K562 (cell line): ENCODE data around the gene PRSS57. TPM values are rescaled to one million over a fixed set of nuclear protein-coding genes. Genes with fewer than 3 reads are reported as not detected.

Experiments used
- MEIS2 ChIP-seq: fragments of 450-650 bp; IDR thresholded peaks from 2 replicates; pipeline ENCODE4 v1.6.1; 2014; ENCODE audit warnings: mild to moderate bottlenecking; ENCODE audit not compliant: partially characterized antibody
- NCOA2 ChIP-seq, 2 experiments: fragments of 450-650 bp; IDR thresholded peaks; 2 replicates each; pipeline ENCODE4 v1.6.1; 2018; ENCODE audit warnings: mild to moderate bottlenecking in 2 of 2, moderate library complexity in 1 of 2; ENCODE audit not compliant: partially characterized antibody in 2 of 2
- PHB2 ChIP-seq: fragments of 450-650 bp; IDR thresholded peaks from 2 replicates; pipeline ENCODE4 v1.6.1; 2017; ENCODE audit warnings: low read depth
- RBFOX2 ChIP-seq: fragments of 200-400 bp; formaldehyde crosslinking; IDR thresholded peaks from 2 replicates; pipeline ENCODE4 v1.6.1; 2017; ENCODE audit warnings: low read depth, mild to moderate bottlenecking, low read length, moderate library complexity
- REST ChIP-seq, 2 experiments: fragments of 450-650 bp; formaldehyde crosslinking in 1 of 2; IDR thresholded peaks; 2 replicates each; pipeline versions ENCODE4 v1.4.0 to v1.6.1; 2014 to 2020; ENCODE audit warnings: mild to moderate bottlenecking in 2 of 2, borderline replicate concordance in 1 of 2, low read depth in 1 of 2
- SFPQ ChIP-seq: fragments of 200-400 bp; formaldehyde crosslinking; IDR thresholded peaks from 2 replicates; pipeline ENCODE4 v1.6.1; 2017; ENCODE audit warnings: mild to moderate bottlenecking, low read depth, low read length, moderate library complexity
- SREBF1 ChIP-seq: fragments of 150-350 bp; IDR thresholded peaks from 2 replicates; pipeline ENCODE4 v1.6.1; 2014; ENCODE audit warnings: antibody characterized with exemption, low read depth, low read length, borderline replicate concordance
- THRAP3 ChIP-seq: fragments of 450-650 bp; IDR thresholded peaks from 2 replicates; pipeline ENCODE4 v1.6.1; 2016; ENCODE audit warnings: mild to moderate bottlenecking, inconsistent platforms, borderline replicate concordance
- XRCC3 ChIP-seq: fragments of 450-650 bp; IDR thresholded peaks from 2 replicates; pipeline ENCODE4 v1.6.1; 2017; ENCODE audit warnings: mild to moderate bottlenecking, moderate library complexity
- polyA plus RNA-seq, 8 experiments: library from polyadenylated mRNA; depleted of rRNA in 4 of 8; stranded (reverse) in 5 of 8; unstranded in 3 of 8; fragments of >200 nt; fragmentation: Nextera tagmentation in 2 of 8; fragmentation: Illumina TruSeq in 1 of 8; extraction: Ambion mirVana in 2 of 8; extraction: Trizol in 1 of 8; gene quantifications; 2 replicates each; pipeline versions ENCODE4 v1.2.1 to v1.2.3, GENCODE V29; 2011 to 2014; ENCODE audit warnings: inconsistent platforms in 1 of 8, missing spikeins in 1 of 8
- total RNA-seq, 7 experiments: library from RNA; depleted of rRNA in 6 of 7; stranded (reverse); fragments of >200 nt in 6 of 7; fragmentation: Illumina TruSeq in 2 of 7; extraction: Trizol in 2 of 7; gene quantifications; 2 replicates each; pipeline versions ENCODE4 v1.2.1 to v1.2.3, GENCODE V29; 2011 to 2021; ENCODE audit warnings: low replicate concordance in 1 of 7
- TF ChIP-seq, protein P1 (sequence below), 3 experiments: fragments of 200-800 bp in 1 of 3; sonication (Bioruptor generic) in 1 of 3; sonication (generic) in 1 of 3; formaldehyde crosslinking in 1 of 3; IDR thresholded peaks; 2 replicates each; pipeline versions ENCODE4 v1.6.1 to v1.8.0; 2016 to 2022; ENCODE audit warnings: mild to moderate bottlenecking in 2 of 3, missing compliant biosample characterization in 2 of 3, missing genetic modification characterization in 2 of 3, missing genetic modification reagents in 1 of 3
- TF ChIP-seq, protein P2 (sequence below), 2 experiments: IDR thresholded peaks; 2 replicates each; pipeline ENCODE4 v1.6.1; 2012; ENCODE audit warnings: improper control_type of control experiment in 2 of 2, low read depth in 2 of 2, low read length in 2 of 2, borderline replicate concordance in 1 of 2

PRSS57 gene
- total and polyA plus RNA-seq, 9 of the 15 experiments (the other 6 are each of a cell fraction or from before 2014, with no cell fraction given) = 0.06 to 2.5 (median 1.3) TPM; not detected in 3

DNA sequence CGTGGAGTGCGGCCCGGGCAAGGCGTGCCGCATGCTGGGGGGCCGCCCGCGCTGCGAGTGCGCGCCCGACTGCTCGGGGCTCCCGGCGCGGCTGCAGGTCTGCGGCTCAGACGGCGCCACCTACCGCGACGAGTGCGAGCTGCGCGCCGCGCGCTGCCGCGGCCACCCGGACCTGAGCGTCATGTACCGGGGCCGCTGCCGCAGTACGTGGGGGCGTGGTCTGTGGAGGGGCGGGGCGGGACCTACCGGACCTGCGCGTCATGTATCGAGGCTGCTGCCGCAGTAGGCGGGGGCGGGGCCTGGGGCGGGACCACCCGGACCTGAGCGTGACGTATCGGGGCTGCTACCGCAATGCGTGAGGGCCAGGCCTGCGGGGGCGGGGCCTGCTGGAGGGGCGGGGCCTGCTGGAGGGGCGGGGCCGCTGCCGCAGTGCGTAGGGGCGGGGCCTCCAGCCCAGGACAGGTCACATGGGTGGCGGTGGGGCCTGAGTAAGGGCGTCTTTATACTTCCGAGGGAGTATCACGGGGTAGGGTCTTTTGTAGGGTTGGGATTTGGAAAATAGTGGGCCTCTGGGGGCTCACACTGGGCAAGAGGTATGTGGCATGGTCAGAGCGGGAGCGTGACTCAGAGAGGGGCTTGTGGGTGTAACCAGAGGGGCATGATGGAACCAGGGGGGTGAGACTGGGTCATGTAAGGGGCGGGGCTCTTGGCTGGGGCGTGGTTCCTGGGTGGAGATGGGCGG, 14.8 kb downstream of the PRSS57 start (continued):
- TF ChIP-seq SFPQ = no peak
- TF ChIP-seq REST (IDR thresholded peaks at IDR 0.05; ENCODE audit: borderline replicate concordance) = peak; percentile 53
- TF ChIP-seq REST (CRISPR knock-in tag; IDR thresholded peaks at IDR 0.05; ENCODE audit: low read depth) = 0 out of 2 replicates have a peak, but pooled peaks have one; percentile 75
- TF ChIP-seq NCOA2 (IDR thresholded peaks at IDR 0.05; ENCODE audit: partially characterized antibody in 2 of 2) = no peak
- TF ChIP-seq XRCC3 = no peak
- TF ChIP-seq, protein P1, sequence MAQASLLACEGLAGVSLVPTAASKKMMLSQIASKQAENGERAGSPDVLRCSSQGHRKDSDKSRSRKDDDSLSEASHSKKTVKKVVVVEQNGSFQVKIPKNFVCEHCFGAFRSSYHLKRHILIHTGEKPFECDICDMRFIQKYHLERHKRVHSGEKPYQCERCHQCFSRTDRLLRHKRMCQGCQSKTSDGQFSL (CRISPR knock-in tag; IDR thresholded peaks at IDR 0.05) = peak; percentile 22; the same call in 1 of the 2 replicates
- TF ChIP-seq, protein P1 (tag; IDR thresholded peaks at IDR 0.05) = peak in 1 of 2 experiments; percentile 60; a peak in 1 of 4 replicates
- TF ChIP-seq MEIS2 = peak; percentile 6
- TF ChIP-seq, protein P2, sequence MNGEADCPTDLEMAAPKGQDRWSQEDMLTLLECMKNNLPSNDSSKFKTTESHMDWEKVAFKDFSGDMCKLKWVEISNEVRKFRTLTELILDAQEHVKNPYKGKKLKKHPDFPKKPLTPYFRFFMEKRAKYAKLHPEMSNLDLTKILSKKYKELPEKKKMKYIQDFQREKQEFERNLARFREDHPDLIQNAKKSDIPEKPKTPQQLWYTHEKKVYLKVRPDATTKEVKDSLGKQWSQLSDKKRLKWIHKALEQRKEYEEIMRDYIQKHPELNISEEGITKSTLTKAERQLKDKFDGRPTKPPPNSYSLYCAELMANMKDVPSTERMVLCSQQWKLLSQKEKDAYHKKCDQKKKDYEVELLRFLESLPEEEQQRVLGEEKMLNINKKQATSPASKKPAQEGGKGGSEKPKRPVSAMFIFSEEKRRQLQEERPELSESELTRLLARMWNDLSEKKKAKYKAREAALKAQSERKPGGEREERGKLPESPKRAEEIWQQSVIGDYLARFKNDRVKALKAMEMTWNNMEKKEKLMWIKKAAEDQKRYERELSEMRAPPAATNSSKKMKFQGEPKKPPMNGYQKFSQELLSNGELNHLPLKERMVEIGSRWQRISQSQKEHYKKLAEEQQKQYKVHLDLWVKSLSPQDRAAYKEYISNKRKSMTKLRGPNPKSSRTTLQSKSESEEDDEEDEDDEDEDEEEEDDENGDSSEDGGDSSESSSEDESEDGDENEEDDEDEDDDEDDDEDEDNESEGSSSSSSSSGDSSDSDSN (IDR thresholded peaks at IDR 0.05; ENCODE audit: borderline replicate concordance in 1 of 2, low read depth in 2 of 2, low read length in 2 of 2) = 0 out of 4 replicates have a peak, but pooled peaks of 1 of the 2 experiments have one; percentile 61
- no peak for TF ChIP-seq THRAP3
- no peak for TF ChIP-seq SREBF1
- TF ChIP-seq RBFOX2 = peak; percentile 86
- TF ChIP-seq PHB2 = no peak
